ENCODE results near the gene RAET1G.

GRCh38 chr6:149963212-149963461, 40.2 kb upstream of the RAET1G start:
- TF ChIP-seq EZH2phosphoT487 (IDR thresholded peaks at IDR 0.05; ENCODE audit: low read length) (no peak), EZH2 (optimal IDR thresholded peaks at IDR 0.05; ENCODE audit: low read depth, low read length) (no peak)
- TF ChIP-seq, protein P1, sequence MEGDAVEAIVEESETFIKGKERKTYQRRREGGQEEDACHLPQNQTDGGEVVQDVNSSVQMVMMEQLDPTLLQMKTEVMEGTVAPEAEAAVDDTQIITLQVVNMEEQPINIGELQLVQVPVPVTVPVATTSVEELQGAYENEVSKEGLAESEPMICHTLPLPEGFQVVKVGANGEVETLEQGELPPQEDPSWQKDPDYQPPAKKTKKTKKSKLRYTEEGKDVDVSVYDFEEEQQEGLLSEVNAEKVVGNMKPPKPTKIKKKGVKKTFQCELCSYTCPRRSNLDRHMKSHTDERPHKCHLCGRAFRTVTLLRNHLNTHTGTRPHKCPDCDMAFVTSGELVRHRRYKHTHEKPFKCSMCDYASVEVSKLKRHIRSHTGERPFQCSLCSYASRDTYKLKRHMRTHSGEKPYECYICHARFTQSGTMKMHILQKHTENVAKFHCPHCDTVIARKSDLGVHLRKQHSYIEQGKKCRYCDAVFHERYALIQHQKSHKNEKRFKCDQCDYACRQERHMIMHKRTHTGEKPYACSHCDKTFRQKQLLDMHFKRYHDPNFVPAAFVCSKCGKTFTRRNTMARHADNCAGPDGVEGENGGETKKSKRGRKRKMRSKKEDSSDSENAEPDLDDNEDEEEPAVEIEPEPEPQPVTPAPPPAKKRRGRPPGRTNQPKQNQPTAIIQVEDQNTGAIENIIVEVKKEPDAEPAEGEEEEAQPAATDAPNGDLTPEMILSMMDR (IDR thresholded peaks at IDR 0.05; ENCODE audit: low read length): no peak

Measured in MM.1S (cell line).